NK-92 (cell line): ENCODE measurements around the gene PHETA2.
"Not testable (repeated sequence)": the region's sequence is repeated elsewhere in the genome, so short reads cannot be mapped to it uniquely, and the experiment has no call there.

ENCODE experiments used
- DNase-seq: peaks from one replicate; lab custom pipeline; 2025; ENCODE audit not compliant: unreplicated experiment; lab: John Stamatoyannopoulos, UW

The PHETA2 gene

GRCh38 chr22:42101199-42101598 lies 27.2 kb downstream of the PHETA2 start:
- DNase-seq: no peak

DNA sequence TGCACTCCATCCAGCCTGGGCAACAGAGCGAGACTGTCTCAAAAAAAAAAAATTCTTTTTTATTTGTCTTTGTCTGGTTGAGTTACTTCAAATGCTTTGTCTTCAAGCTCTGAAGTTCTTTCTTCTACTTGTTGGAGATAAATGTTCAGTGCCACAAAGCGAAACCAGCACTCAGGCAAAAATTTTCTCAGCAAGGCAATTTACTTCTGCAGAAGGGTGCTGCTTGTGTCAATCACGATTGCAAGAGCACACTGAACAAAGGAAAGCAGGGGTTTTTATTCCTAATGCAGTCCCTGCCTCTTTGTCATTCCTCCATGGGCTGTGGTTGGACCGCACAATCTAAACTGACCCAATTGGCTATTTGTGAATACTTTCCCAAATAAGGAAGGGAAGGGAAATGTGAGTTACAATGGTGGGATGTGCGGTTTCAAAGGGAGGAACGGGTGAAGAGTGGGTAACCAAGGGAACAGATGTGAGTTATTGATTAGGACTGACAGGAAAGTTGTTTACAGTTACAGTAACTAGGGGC lies 30.3 kb downstream of the PHETA2 start:
- DNase-seq: not testable (repeated sequence)

DNA sequence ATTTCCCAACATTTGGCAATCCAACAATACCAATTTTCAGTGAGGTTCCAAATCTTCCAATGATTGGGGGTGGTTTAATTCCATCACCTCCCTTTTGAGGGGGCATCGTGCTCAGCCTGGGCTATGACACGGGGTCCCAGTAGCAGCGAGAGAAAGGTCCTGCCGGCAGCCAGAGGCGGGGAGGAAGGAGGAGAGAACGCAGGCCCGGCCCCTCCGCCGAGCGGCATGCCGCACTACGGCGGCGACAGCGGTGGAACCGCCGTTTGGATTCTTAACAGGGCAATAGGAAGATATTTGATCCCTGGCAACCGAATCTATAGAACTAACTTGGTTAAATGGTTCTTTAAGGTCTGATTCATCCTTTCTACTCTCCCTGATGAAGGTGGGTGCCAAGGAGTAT lies 34.8 kb downstream of the PHETA2 start:
- DNase-seq: no peak

DNA sequence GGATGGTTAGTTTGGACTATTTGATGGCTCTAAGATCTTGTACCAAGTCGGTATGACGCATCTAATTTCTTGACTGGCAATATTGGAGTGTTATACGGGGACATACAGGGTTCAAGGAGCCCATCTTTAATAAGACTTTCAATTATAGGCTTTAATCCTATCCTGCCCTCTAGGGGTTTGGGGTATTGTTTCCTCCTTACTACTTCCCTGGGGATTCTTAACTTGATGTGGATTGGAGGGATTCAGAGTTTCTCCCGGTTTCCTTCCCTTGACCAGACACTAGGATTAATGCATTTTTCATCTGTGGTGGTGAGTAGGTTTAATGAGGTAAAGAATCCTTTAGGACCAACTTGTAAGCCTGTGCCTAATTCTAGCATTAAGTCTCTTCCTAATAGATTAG lies 37.8 kb downstream of the PHETA2 start:
- no peak for DNase-seq

GRCh38 chr22:42112793-42113192 lies 38.7 kb downstream of the PHETA2 start:
- DNase-seq: not testable (repeated sequence)

- no peak for DNase-seq
Measured at GRCh38 chr22:42114721-42115120, 40.7 kb downstream of the PHETA2 start.

- DNase-seq: not testable (repeated sequence)
Measured at GRCh38 chr22:42115420-42115830, 41.4 kb downstream of the PHETA2 start.

GRCh38 chr22:42116848-42117424 lies 42.9 kb downstream of the PHETA2 start:
- no peak for DNase-seq

GRCh38 chr22:42120231-42121021 lies 46.4 kb downstream of the PHETA2 start:
- DNase-seq: not testable (repeated sequence)

DNA sequence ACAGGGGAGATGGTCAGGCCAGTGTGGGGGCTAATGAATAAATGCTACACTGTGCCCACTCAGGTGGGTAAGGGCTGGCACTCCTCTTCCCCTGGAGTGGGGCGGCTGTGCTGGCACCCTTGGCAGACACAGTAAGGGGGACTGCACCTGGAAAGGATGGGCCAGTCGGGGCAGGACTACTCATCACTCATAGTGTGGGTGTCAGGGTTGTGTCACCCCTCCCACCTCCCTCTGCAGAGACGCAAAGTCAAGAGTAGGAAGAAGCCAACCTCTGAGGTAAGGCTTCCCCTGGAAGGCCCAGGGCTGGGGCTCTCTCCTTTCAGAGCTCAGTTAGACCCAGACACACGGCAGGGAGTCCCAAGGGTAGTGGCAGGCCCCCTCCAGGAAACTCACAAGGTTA lies 49.5 kb downstream of the PHETA2 start:
- DNase-seq: not testable (repeated sequence)

DNA sequence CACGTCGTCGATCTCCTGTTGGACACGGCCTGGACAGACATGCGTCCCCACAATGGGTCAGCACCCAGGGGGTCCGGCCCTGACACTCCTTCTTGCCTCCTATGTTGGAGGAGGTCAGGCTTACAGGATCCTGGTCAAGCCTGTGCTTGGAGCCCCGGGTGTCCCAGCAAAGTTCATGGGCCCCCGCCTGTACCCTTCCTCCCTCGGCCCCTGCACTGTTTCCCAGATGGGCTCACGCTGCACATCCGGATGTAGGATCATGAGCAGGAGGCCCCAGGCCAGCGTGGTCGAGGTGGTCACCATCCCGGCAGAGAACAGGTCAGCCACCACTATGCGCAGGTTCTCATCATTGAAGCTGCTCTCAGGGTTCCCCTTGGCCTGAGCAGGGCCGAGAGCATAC lies 53.6 kb downstream of the PHETA2 start:
- no peak for DNase-seq

- not testable (repeated sequence) for DNase-seq
Measured at GRCh38 chr22:42128007-42128406, 54.0 kb downstream of the PHETA2 start.
